SK-N-MC (cell line): Measurements from ENCODE around the gene OSTN.
"Not testable (repeated sequence)": the region's sequence is repeated elsewhere in the genome, so short reads cannot be mapped to it uniquely, and the experiment has no call there.

Experiments used
- DNase-seq: peaks from one replicate; pipeline ENCODE4 v3.0.0-alpha.2; 2011; ENCODE audit warnings: low read depth, low spot score
- H3K27ac ChIP-seq: fragments of 200-600 bp; sonication (generic); 2 replicates; pipeline ENCODE4 v1.5.1; 2016; ENCODE audit warnings: mixed run types
- H3K36me3 ChIP-seq: fragments of 200-600 bp; sonication (generic); 2 replicates; pipeline ENCODE4 v1.6.1; 2017; ENCODE audit warnings: antibody characterized with exemption, low read length, mixed read lengths; ENCODE audit not compliant: insufficient read depth
- H3K4me3 ChIP-seq: fragments of 200-600 bp; sonication (generic); 2 replicates; pipeline ENCODE4 v1.5.1; 2016
- H3K9ac ChIP-seq: fragments of 200-600 bp; sonication (generic); 2 replicates; pipeline ENCODE4 v1.8.0; 2017; ENCODE audit warnings: mixed run types, mixed read lengths; ENCODE audit not compliant: insufficient read length
- H3K9me3 ChIP-seq: fragments of 200-600 bp; sonication (generic); 2 replicates; pipeline ENCODE4 v1.6.1; 2017; ENCODE audit warnings: low read depth, mild to moderate bottlenecking, antibody characterized with exemption, low read length, moderate library complexity, mixed read lengths
- EZH2 ChIP-seq: fragments of 200-600 bp; sonication (generic); IDR thresholded peaks from one replicate; pipeline ENCODE4 v1.6.1; 2017; ENCODE audit warnings: antibody characterized with exemption
- FOXP2 ChIP-seq: optimal IDR thresholded peaks from 2 replicates; pipeline ENCODE3; 2011; ENCODE audit warnings: mild to moderate bottlenecking, moderate library complexity; ENCODE audit not compliant: insufficient read depth; ENCODE audit errors: extremely low read length, control extremely low read depth
- POLR2AphosphoS5 ChIP-seq: IDR thresholded peaks from 2 replicates; pipeline ENCODE4 v1.6.1; 2012; ENCODE audit warnings: mild to moderate bottlenecking, low read depth, low read length, borderline replicate concordance

OSTN gene

DNA sequence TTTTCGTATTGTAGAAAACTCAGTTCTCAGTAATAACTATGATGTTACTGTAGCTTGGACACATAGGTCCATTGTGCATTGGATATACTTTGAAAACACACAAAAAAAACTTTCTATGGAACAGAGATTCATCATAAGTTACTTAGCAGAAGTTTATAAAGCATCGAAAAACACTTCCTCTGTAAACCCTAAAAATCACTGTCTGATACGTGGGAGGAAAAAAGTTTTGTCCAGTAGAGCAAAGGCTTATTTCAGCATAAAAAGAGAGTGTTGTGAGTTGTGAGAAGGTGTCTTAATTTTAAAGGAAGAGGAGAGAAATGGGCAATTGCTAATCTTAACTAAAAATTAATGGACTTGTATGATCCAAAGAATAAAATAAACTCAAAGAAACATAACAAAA is 64.8 kb downstream of the OSTN start:
- no peak for DNase-seq
- Histone ChIP-seq H3K4me3 (no peak overlapping the region), H3K36me3 (no peaks in the 10 kb centered on the region), H3K9me3 (no peaks in the 10 kb centered on the region), H3K9ac (no peak overlapping the region), H3K27ac (no peak overlapping the region)
- TF ChIP-seq FOXP2, result no peak
- no peak for TF ChIP-seq POLR2AphosphoS5
- no peak for TF ChIP-seq EZH2

DNA sequence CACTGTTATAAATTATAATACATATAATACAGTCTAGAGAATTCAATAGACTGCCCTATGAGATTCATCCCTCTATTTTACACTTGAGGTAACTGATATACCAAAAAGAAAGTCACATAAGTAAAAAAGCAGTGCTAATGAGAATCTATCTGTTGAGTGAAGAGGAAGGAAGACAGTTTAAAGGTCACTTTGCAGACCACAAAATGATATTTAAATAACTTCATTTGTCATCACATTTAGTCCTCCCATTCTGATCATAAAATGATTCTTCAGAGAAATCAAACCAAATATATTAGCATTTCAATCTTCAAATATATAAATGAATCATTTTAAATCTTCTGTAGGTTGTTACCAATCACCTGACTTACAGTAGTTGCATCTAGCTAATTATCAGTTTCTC is 69.7 kb downstream of the OSTN start:
- H3K36me3 ChIP-seq, result no peaks in the 10 kb centered on the region
- no peak for DNase-seq
- H3K9me3 ChIP-seq, result no peaks in the 10 kb centered on the region; the same call in 1 of the 2 replicates
- TF ChIP-seq FOXP2, result no peak
- no peak overlapping the region for H3K27ac ChIP-seq
- no peak overlapping the region for H3K9ac ChIP-seq
- H3K4me3 ChIP-seq, result no peak overlapping the region

DNA sequence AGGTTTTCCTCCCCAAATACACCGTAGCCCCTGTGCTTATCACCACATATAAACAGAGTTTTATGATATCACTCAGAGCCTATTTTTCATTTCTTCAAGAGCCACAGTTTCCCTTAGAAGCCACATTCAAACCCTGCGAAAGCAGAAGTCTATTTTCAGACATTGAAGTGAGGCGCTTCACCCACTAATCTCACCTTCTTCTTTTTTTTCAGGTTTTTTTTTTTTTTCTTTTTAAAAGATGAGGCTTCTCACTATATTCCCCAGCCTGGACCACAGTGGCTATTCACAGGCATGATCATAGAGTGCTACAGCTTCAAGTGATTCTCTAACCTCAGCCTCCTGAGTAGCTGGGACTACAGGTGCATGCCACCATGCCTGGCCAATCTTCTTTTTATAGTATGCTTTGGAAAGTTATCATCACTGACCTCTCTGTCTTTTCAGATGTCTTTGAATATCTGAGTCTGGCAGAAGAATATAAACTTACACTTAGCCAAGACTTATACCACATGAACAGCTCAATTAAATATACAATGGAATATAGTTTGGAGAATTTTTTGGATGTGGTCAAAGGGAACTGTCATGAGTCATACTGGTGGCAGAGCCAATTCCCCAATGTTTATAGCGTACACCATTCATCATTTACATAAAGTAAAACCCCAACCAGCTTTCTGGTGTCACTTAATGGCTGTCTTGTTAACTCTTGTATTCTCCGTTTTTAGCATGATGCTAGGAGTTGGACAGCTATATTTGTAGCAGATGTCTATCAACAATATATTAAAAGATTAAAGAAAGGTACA is 70.4 kb downstream of the OSTN start:
- DNase-seq, result no peak
- H3K36me3 ChIP-seq, result no peaks in the 10 kb centered on the region
- TF ChIP-seq EZH2 (no peak), FOXP2 (no peak), POLR2AphosphoS5 (no peak)
- H3K9me3 ChIP-seq, result no peaks in the 10 kb centered on the region; the same call in 1 of the 2 replicates
- no peak overlapping the region for H3K4me3 ChIP-seq
- H3K9ac ChIP-seq, result no peak overlapping the region
- no peak overlapping the region for H3K27ac ChIP-seq

DNA sequence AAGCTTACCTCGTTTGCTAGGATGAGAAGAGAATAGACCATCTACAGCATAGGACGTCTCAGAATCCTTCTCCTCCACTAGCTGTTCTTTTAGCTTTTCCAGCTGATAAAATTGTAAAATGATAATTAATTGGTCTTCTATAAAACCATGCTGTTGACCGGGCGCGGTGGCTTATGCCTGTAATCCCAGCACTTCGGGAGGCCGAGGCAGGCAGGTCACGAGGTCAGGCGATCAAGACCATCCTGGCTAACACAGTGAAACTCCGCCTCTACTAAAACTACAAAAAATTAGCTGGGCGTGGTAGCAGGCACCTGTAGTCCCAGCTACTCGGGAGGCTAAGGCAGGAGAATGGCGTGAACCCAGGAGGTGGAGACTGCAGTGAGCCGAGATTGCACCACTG is 76.2 kb downstream of the OSTN start:
- not testable (repeated sequence) for H3K9me3 ChIP-seq, DNase-seq, H3K9ac ChIP-seq, H3K36me3 ChIP-seq, H3K4me3 ChIP-seq, H3K27ac ChIP-seq

DNA sequence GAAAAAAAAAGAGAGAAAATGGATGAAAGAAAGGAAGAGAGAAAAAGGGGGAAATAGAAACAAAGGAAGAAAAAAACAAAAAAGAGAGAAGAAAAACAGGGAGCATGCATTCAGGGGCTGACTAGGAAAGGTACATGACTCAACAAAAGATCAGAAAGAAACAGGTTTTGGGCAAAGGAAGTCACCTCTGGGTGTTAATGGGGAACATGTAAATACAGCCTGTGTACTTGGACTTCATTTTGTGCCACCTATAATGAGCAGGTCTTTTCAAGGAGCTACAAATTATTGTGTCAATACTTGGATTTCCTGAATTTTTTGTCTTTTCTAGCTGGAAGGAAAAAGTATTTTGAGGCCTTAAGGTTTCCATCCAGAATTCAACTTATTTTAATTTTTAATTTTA is 76.7 kb downstream of the OSTN start:
- H3K4me3 ChIP-seq, result no peak overlapping the region
- TF ChIP-seq FOXP2 (no peak), EZH2 (no peak), POLR2AphosphoS5 (no peak)
- H3K27ac ChIP-seq, result no peak overlapping the region
- no peak for DNase-seq
- no peaks in the 10 kb centered on the region; the same call in 1 of the 2 replicates for H3K9me3 ChIP-seq
- H3K36me3 ChIP-seq, result no peaks in the 10 kb centered on the region
- H3K9ac ChIP-seq, result no peak overlapping the region

DNA sequence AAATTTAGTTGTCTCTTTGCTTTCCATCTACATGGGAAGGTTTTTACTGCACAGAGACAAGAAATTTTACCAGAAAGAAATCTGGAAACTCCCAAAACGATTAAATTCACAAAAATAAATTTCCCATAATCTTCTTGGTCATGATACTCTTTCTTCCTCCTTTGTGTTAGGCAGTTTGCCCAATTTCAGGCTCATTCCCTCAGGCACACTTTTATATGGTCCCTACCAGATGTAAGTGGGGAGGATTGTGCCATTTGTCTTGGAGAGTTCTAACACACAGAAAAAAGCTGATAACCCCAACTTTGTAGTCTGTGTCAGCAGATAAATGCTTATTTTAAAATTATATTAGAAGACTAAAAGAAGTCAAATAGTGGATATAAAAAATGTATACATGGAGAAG is 81.1 kb downstream of the OSTN start:
- H3K36me3 ChIP-seq, result no peaks in the 10 kb centered on the region
- no peaks in the 10 kb centered on the region for H3K9me3 ChIP-seq
- peak overlapping the region; percentile 56 for H3K4me3 ChIP-seq
- TF ChIP-seq FOXP2 (no peak), POLR2AphosphoS5 (no peak; the same call in 1 of the 2 replicates), EZH2 (no peak)
- H3K27ac ChIP-seq, result peak overlapping the region; percentile 84
- H3K9ac ChIP-seq, result no peak overlapping the region
- peak; percentile 59 for DNase-seq

DNA sequence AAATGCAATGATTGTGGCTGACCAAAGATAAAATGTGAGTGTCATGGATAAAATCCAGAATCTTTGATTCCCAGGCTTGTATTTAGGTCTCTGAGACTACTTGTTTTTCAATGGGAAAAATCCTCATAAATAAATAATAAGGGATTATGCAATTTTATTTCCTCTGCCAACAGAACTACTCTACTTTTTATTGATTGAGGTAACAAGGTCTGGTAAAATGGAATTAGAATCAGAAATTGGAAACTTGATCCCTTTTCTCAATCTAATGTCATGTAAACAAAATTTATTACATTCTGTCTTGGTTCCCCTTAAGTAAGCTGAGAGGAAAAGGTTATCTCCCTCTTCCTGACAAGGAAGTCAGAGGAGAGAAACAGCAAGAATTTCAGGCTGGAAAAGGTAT is 81.8 kb downstream of the OSTN start:
- peak; percentile 35 for DNase-seq
- peak overlapping the region; percentile 84 for H3K27ac ChIP-seq
- H3K36me3 ChIP-seq, result no peaks in the 10 kb centered on the region
- H3K9ac ChIP-seq, result no peak overlapping the region
- no peaks in the 10 kb centered on the region for H3K9me3 ChIP-seq
- TF ChIP-seq POLR2AphosphoS5, result no peak
- no peak for TF ChIP-seq EZH2
- no peak for TF ChIP-seq FOXP2
- peak overlapping the region; percentile 56 for H3K4me3 ChIP-seq

DNA sequence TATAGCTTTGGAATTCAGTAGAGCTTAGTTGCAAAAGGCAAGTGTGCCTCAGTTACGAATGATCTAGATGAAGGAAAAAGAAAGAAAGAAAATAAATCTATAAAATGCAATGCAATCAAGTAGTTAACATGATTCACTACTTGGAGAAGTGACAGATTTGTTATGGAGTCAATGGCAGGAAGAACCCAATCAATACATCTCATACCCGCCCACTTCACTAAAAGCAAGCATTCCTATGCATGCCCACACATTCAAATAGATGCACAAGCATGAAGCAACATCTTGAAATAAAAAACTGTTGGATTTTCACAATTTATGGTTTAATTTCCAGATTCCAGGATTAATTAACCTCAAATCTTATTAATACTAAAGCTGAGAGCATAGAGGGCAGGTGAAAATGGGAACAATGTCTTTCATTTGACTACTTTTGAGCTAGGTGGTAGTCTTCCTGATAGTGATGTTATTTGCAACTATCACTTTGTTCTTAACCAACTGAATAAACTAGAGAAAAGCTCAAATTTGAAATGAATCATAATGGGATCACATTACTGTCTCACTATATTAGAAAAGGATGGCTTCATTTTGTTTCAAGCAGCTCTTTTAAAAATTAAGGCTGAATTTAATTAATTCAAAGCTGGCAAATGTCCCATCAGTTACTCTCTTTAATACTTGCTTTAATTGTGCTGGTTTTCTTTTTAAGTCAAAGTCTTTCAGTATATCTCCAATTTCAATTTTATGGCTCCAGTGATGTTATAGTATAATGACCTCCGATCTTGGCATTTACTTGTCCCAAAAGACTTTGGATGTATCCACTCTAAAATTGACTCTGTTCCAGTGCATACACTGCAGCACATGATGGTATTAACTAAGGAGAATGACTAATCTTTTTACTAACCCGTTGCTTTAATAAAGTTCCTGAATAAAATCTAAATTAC is 83.5 kb downstream of the OSTN start:
- no peak for DNase-seq
- no peak for TF ChIP-seq EZH2
- TF ChIP-seq FOXP2, result no peak
- TF ChIP-seq POLR2AphosphoS5, result no peak
- H3K27ac ChIP-seq, result peak overlapping the region; percentile 39
- H3K9me3 ChIP-seq, result no peaks in the 10 kb centered on the region; the same call in 1 of the 2 replicates
- H3K9ac ChIP-seq, result no peak overlapping the region
- no peak overlapping the region for H3K4me3 ChIP-seq
- H3K36me3 ChIP-seq, result no peaks in the 10 kb centered on the region
